HL-60 (cell line): ENCODE results near the gene XPNPEP1.

Source experiments
- DNase-seq, 2 experiments: peaks; one replicate each; pipeline ENCODE4 v3.0.0-alpha.2; 2010 to 2020; ENCODE audit warnings: low read depth in 1 of 2, low spot score in 1 of 2
- H3K27ac ChIP-seq: fragments of 250-450 bp; sonication (Bioruptor Pico); replicated peaks from 2 replicates; pipeline ENCODE4 v1.5.1; 2020; ENCODE audit warnings: mild to moderate bottlenecking, moderate library complexity
- H3K27me3 ChIP-seq: fragments of 250-450 bp; sonication (Bioruptor Pico); 2 replicates; pipeline ENCODE4 v1.5.1; 2021; ENCODE audit warnings: mild to moderate bottlenecking, moderate library complexity; ENCODE audit not compliant: insufficient read depth, poor library complexity, severe bottlenecking
- H3K4me3 ChIP-seq: replicated peaks from 2 replicates; pipeline ENCODE4 v1.5.1; 2011; ENCODE audit warnings: mild to moderate bottlenecking, control low read depth, low read length; ENCODE audit not compliant: insufficient read depth
- CTCF ChIP-seq: IDR thresholded peaks from one replicate; pipeline ENCODE4 v1.5.1; 2011; ENCODE audit warnings: low read length, control low read depth, inconsistent platforms; ENCODE audit not compliant: insufficient read depth
- GABPA ChIP-seq: IDR thresholded peaks from 2 replicates; pipeline ENCODE4 v1.6.1; 2012; ENCODE audit warnings: low read depth
- POLR2AphosphoS5 ChIP-seq: IDR thresholded peaks from 2 replicates; pipeline ENCODE4 v1.6.1; 2012; ENCODE audit warnings: low read depth
- REST ChIP-seq: IDR thresholded peaks from 2 replicates; pipeline ENCODE4 v1.6.1; 2012; ENCODE audit warnings: low read depth; ENCODE audit not compliant: insufficient replicate concordance
- SPI1 ChIP-seq: IDR thresholded peaks from 2 replicates; pipeline ENCODE4 v1.6.1; 2012; ENCODE audit warnings: low read depth, mild to moderate bottlenecking, borderline replicate concordance

XPNPEP1 gene

GRCh38 chr10:109875151-109875568 is 48.2 kb downstream of the XPNPEP1 start:
- H3K27ac ChIP-seq, result no peak overlapping the region
- no peak overlapping the region for H3K4me3 ChIP-seq
- no peak for DNase-seq
- no peak for TF ChIP-seq POLR2AphosphoS5
- TF ChIP-seq GABPA, result no peak
- TF ChIP-seq SPI1, result no peak
- TF ChIP-seq CTCF, result no peak
- TF ChIP-seq REST, result no peak
- no peaks in the 10 kb centered on the region for H3K27me3 ChIP-seq

- Histone ChIP-seq H3K4me3 (no peak overlapping the region), H3K27ac (no peak overlapping the region)
- TF ChIP-seq REST (no peak), CTCF (no peak), GABPA (no peak), SPI1 (no peak), POLR2AphosphoS5 (no peak)
Observed at GRCh38 chr10:109871476-109871875, 51.8 kb downstream of the XPNPEP1 start.

GRCh38 chr10:109866995-109867635 is 56.2 kb downstream of the XPNPEP1 start:
- H3K27ac ChIP-seq, result no peak overlapping the region
- H3K27me3 ChIP-seq, result no peaks in the 10 kb centered on the region
- no peak for DNase-seq
- TF ChIP-seq POLR2AphosphoS5 (no peak), REST (no peak), CTCF (no peak), SPI1 (no peak), GABPA (no peak)
- H3K4me3 ChIP-seq, result no peak overlapping the region

More at GRCh38 chr10:109871476-109871875, 51.8 kb downstream of the XPNPEP1 start:
- no peaks in the 10 kb centered on the region for H3K27me3 ChIP-seq
- no peak for DNase-seq
